GM21367 (cell line): ENCODE data around the gene MID1.

Source experiments
- ATAC-seq: cut with Tn5 transposase; IDR thresholded peaks from one replicate; pipeline ENCODE4 v1.9.1; 2021; ENCODE audit not compliant: unreplicated experiment

Gene MID1

GRCh38 chrX:10577853-10578252, 42.5 kb downstream of the MID1 start:
- no peak for ATAC-seq

- no peak for ATAC-seq
Measured at GRCh38 chrX:10576777-10577447, 43.5 kb downstream of the MID1 start.

GRCh38 chrX:10576186-10576585, 44.2 kb downstream of the MID1 start:
- ATAC-seq: no peak

- no peak for ATAC-seq
Measured at GRCh38 chrX:10574663-10575062, 45.7 kb downstream of the MID1 start.

GRCh38 chrX:10571260-10571659, 49.1 kb downstream of the MID1 start:
- ATAC-seq: no peak

- ATAC-seq: no peak
Measured at GRCh38 chrX:10570601-10571000, 49.8 kb downstream of the MID1 start.

- ATAC-seq: no peak
Measured at GRCh38 chrX:10569946-10570345, 50.4 kb downstream of the MID1 start.

- no peak for ATAC-seq
Measured at GRCh38 chrX:10568428-10568827, 52.0 kb downstream of the MID1 start.

GRCh38 chrX:10567136-10567535, 53.2 kb downstream of the MID1 start:
- ATAC-seq: no peak

GRCh38 chrX:10566716-10567097, 53.7 kb downstream of the MID1 start:
- no peak for ATAC-seq

- no peak for ATAC-seq
Measured at GRCh38 chrX:10564484-10564883, 55.9 kb downstream of the MID1 start.

- no peak for ATAC-seq
Measured at GRCh38 chrX:10557166-10557565, 63.2 kb downstream of the MID1 start.

- no peak for ATAC-seq
Measured at GRCh38 chrX:10556405-10556804, 64.0 kb downstream of the MID1 start.

GRCh38 chrX:10555846-10556245, 64.5 kb downstream of the MID1 start:
- ATAC-seq: no peak

- ATAC-seq: no peak
Measured at GRCh38 chrX:10554612-10555270, 65.6 kb downstream of the MID1 start.

GRCh38 chrX:10549280-10549679, 71.1 kb downstream of the MID1 start:
- no peak for ATAC-seq

- ATAC-seq: no peak
Measured at GRCh38 chrX:10548688-10549087, 71.7 kb downstream of the MID1 start.

- ATAC-seq: no peak
Measured at GRCh38 chrX:10545882-10546281, 74.5 kb downstream of the MID1 start.

- ATAC-seq: no peak
Measured at GRCh38 chrX:10542586-10542985, 77.8 kb downstream of the MID1 start.

- ATAC-seq: no peak
Measured at GRCh38 chrX:10538831-10539230, 81.6 kb downstream of the MID1 start.

GRCh38 chrX:10537308-10537707, 83.1 kb downstream of the MID1 start:
- no peak for ATAC-seq

GRCh38 chrX:10536744-10537143, 83.6 kb downstream of the MID1 start:
- ATAC-seq: no peak

GRCh38 chrX:10534611-10535010, 85.8 kb downstream of the MID1 start:
- ATAC-seq: no peak
